ENCODE data around the gene CHTF8.
"Not testable (repeated sequence)": the region's sequence is repeated elsewhere in the genome, so short reads cannot be mapped to it uniquely, and the experiment has no call there.

CHTF8 gene

GRCh38 chr16:69124406-69124805 lies 8.0 kb downstream of the CHTF8 start:
- H3K4me3 ChIP-seq (ENCODE audit: insufficient read depth, low read depth, low read length, poor library complexity, severe bottlenecking); DNase-seq; H3K9me3 ChIP-seq (ENCODE audit: control insufficient read depth, low read length); H3K4me1 ChIP-seq (ENCODE audit: control insufficient read depth, insufficient read depth, low read length, poor library complexity, severe bottlenecking); H3K27ac ChIP-seq (ENCODE audit: insufficient read depth, low read length, poor library complexity, severe bottlenecking); H3K27me3 ChIP-seq (replicated peaks; ENCODE audit: control insufficient read depth, insufficient read depth, low read length, poor library complexity, severe bottlenecking): not testable (repeated sequence)
- H3K36me3 ChIP-seq (ENCODE audit: control insufficient read depth, insufficient read depth, low read length) = peaks cover 15% of the 10 kb centered on the region

- Histone ChIP-seq H3K36me3 (ENCODE audit: control insufficient read depth, insufficient read depth, low read length) (peaks cover 20% of the 10 kb centered on the region), H3K4me1 (ENCODE audit: control insufficient read depth, insufficient read depth, low read length, poor library complexity, severe bottlenecking) (no peaks in the 10 kb centered on the region), H3K27ac (ENCODE audit: insufficient read depth, low read length, poor library complexity, severe bottlenecking) (no peak overlapping the region), H3K9me3 (ENCODE audit: control insufficient read depth, low read length) (no peaks in the 10 kb centered on the region), H3K4me3 (ENCODE audit: insufficient read depth, low read depth, low read length, poor library complexity, severe bottlenecking) (no peak overlapping the region), H3K27me3 (replicated peaks; ENCODE audit: control insufficient read depth, insufficient read depth, low read length, poor library complexity, severe bottlenecking) (no peaks in the 10 kb centered on the region)
- peak; percentile 28 to 53 (median 39) for DNase-seq
Observed at GRCh38 chr16:69123910-69124309, 8.5 kb downstream of the CHTF8 start.

DNA sequence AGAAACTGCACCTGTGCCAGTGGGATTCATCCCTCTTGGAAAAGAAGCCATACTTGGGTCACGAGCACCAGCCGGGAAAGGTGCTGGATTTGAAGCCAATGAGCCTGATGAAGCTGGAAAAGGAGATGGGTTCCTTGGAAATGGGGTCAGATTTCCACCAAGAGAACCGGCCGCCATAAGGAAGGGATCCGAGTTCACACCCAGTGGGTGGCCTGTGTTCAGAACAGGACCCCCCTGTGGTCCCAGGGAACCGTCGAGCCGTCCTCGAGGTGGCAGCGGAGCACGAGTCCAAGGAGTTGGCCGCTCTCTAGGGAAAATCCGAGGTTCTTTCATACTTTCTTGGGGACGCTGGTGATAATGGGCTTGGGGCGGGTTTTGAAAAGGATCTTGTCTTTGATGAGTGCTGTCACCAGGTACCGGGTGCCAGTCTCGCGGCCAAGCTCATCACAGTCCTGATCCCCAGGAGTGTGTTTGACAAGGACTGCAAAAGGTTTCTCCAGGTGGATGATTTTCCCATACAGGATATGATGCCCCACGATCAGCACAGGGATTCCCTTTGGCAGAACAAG lies 12.2 kb downstream of the CHTF8 start:
- no peak overlapping the region for H3K27ac ChIP-seq (ENCODE audit: insufficient read depth, low read length, poor library complexity, severe bottlenecking)
- DNase-seq = no peak
- H3K9me3 ChIP-seq (ENCODE audit: control insufficient read depth, low read length) = no peaks in the 10 kb centered on the region
- H3K4me3 ChIP-seq (ENCODE audit: insufficient read depth, low read depth, low read length, poor library complexity, severe bottlenecking) = no peak overlapping the region
- peaks cover 48% of the 10 kb centered on the region for H3K36me3 ChIP-seq (ENCODE audit: control insufficient read depth, insufficient read depth, low read length)
- H3K4me1 ChIP-seq (ENCODE audit: control insufficient read depth, insufficient read depth, low read length, poor library complexity, severe bottlenecking) = no peaks in the 10 kb centered on the region
- H3K27me3 ChIP-seq (replicated peaks; ENCODE audit: control insufficient read depth, insufficient read depth, low read length, poor library complexity, severe bottlenecking) = no peaks in the 10 kb centered on the region

DNA sequence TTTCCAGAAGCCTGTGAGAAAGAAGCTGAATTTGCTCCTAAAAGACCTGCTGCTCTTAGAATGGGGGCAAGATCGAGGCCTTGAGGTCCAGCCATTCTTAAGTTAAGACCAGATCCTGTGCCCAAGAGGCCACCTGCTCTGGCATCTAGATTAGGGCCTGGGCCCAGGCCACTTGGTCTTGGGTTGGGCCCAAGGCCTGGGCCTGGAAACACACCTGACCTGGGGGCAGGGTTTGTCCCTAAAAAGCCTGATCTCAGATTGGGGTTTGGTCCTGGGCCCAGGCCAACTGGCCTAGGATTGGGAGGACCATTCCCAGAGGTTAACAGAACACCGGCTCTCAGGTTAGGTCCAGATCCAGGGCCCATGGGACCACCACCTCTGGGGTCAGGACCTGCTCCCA lies 12.9 kb downstream of the CHTF8 start:
- H3K36me3 ChIP-seq (ENCODE audit: control insufficient read depth, insufficient read depth, low read length) = peaks cover 48% of the 10 kb centered on the region

DNA sequence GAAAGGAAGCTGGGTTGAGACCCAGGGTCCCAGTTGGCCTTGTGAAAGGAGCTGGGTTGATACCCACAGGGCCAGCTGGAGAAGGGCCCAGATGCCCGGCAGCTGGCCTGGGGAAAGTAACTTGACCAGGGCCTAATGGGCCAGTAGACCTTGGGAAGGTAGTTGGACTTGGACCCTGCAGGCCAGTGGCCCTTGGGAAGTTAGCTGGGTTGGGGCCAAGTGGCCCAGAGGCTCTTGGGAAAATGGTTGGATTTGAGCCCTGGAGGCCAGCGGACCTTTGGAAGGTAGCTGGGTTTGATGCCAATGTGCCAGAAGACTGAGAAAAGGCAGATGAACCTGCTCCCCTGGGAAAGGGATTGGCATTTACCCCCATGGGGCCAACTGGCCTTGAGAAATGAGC lies 13.4 kb downstream of the CHTF8 start:
- Histone ChIP-seq H3K9me3 (ENCODE audit: control insufficient read depth, low read length) (no peaks in the 10 kb centered on the region), H3K27ac (ENCODE audit: insufficient read depth, low read length, poor library complexity, severe bottlenecking) (no peak overlapping the region), H3K27me3 (replicated peaks; ENCODE audit: control insufficient read depth, insufficient read depth, low read length, poor library complexity, severe bottlenecking) (no peaks in the 10 kb centered on the region), H3K4me1 (ENCODE audit: control insufficient read depth, insufficient read depth, low read length, poor library complexity, severe bottlenecking) (no peaks in the 10 kb centered on the region), H3K36me3 (ENCODE audit: control insufficient read depth, insufficient read depth, low read length) (peaks cover 48% of the 10 kb centered on the region), H3K4me3 (ENCODE audit: insufficient read depth, low read depth, low read length, poor library complexity, severe bottlenecking) (no peak overlapping the region)
- DNase-seq = no peak

More for the DNA sequence above, 12.9 kb downstream of the CHTF8 start:
- Histone ChIP-seq H3K9me3 (ENCODE audit: control insufficient read depth, low read length) (no peaks in the 10 kb centered on the region), H3K27ac (ENCODE audit: insufficient read depth, low read length, poor library complexity, severe bottlenecking) (no peak overlapping the region), H3K27me3 (replicated peaks; ENCODE audit: control insufficient read depth, insufficient read depth, low read length, poor library complexity, severe bottlenecking) (no peaks in the 10 kb centered on the region), H3K4me3 (ENCODE audit: insufficient read depth, low read depth, low read length, poor library complexity, severe bottlenecking) (no peak overlapping the region), H3K4me1 (ENCODE audit: control insufficient read depth, insufficient read depth, low read length, poor library complexity, severe bottlenecking) (no peaks in the 10 kb centered on the region)
- no peak for DNase-seq

- Histone ChIP-seq H3K27ac (ENCODE audit: insufficient read depth, low read length, poor library complexity, severe bottlenecking) (no peak overlapping the region), H3K4me1 (ENCODE audit: control insufficient read depth, insufficient read depth, low read length, poor library complexity, severe bottlenecking) (no peaks in the 10 kb centered on the region), H3K36me3 (ENCODE audit: control insufficient read depth, insufficient read depth, low read length) (peaks cover 48% of the 10 kb centered on the region), H3K4me3 (ENCODE audit: insufficient read depth, low read depth, low read length, poor library complexity, severe bottlenecking) (no peak overlapping the region), H3K9me3 (ENCODE audit: control insufficient read depth, low read length) (no peaks in the 10 kb centered on the region), H3K27me3 (replicated peaks; ENCODE audit: control insufficient read depth, insufficient read depth, low read length, poor library complexity, severe bottlenecking) (no peaks in the 10 kb centered on the region)
- no peak for DNase-seq
Observed at GRCh38 chr16:69118468-69118867, 13.9 kb downstream of the CHTF8 start.

GRCh38 chr16:69116906-69117305 lies 15.5 kb downstream of the CHTF8 start:
- Histone ChIP-seq H3K36me3 (ENCODE audit: control insufficient read depth, insufficient read depth, low read length) (peaks cover 48% of the 10 kb centered on the region), H3K9me3 (ENCODE audit: control insufficient read depth, low read length) (no peaks in the 10 kb centered on the region), H3K4me1 (ENCODE audit: control insufficient read depth, insufficient read depth, low read length, poor library complexity, severe bottlenecking) (no peaks in the 10 kb centered on the region), H3K27ac (ENCODE audit: insufficient read depth, low read length, poor library complexity, severe bottlenecking) (no peak overlapping the region), H3K27me3 (replicated peaks; ENCODE audit: control insufficient read depth, insufficient read depth, low read length, poor library complexity, severe bottlenecking) (no peaks in the 10 kb centered on the region), H3K4me3 (ENCODE audit: insufficient read depth, low read depth, low read length, poor library complexity, severe bottlenecking) (no peak overlapping the region)
- no peak for DNase-seq

DNA sequence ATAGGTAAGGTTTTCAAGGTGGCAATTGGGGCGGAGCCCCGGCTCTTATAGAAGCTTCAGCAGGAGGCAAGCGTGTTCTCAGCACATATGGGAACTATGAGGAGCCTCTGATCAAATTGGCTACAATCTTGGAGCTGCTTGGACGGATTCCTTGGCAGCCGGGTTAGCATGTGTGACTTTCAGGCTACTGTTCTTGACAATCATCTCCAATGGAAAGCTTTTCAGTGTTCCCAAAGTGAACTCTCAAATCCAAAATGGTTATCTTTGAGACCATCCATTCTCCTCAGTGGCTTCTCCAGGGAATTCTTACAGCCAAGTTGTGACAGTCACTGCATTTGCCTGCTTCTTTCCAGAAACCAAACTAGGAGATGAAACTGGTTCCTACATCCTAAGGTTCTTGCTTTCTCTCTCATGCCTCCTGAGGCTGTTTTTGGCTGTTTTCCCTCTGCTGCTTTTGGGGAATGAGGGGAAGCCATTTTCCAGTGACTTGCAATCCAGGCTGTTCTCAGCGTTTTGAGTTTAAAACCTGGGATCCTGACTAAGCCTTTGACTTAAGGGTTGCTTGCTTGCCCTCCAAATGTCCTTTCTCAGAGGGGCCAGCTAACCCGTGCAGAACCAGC lies 16.0 kb downstream of the CHTF8 start:
- no peaks in the 10 kb centered on the region for H3K9me3 ChIP-seq (ENCODE audit: control insufficient read depth, low read length)
- H3K4me3 ChIP-seq (ENCODE audit: insufficient read depth, low read depth, low read length, poor library complexity, severe bottlenecking) = no peak overlapping the region
- no peak overlapping the region for H3K27ac ChIP-seq (ENCODE audit: insufficient read depth, low read length, poor library complexity, severe bottlenecking)
- H3K27me3 ChIP-seq (replicated peaks; ENCODE audit: control insufficient read depth, insufficient read depth, low read length, poor library complexity, severe bottlenecking) = no peaks in the 10 kb centered on the region
- H3K4me1 ChIP-seq (ENCODE audit: control insufficient read depth, insufficient read depth, low read length, poor library complexity, severe bottlenecking) = no peaks in the 10 kb centered on the region
- no peak for DNase-seq
- peaks cover 48% of the 10 kb centered on the region for H3K36me3 ChIP-seq (ENCODE audit: control insufficient read depth, insufficient read depth, low read length)

DNA sequence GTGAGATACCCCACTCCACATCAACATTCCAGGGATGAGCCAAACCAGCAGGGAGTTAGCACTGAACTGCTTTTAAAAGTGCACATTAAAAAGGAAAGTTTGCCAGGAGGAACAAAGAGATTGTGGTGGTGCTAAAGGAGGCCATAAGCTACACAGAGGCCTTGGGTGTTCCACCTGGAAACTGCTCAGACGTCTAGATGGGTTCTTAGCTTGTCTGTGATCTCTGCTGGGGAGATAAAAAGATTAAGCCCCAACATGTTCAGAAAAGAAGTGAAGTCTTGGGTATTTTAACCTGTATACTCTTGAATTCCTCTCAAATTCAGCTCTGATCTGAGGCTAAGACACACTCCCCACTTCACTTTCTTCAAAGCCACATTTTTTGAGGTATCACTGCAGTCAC lies 16.6 kb downstream of the CHTF8 start:
- no peak overlapping the region for H3K4me3 ChIP-seq (ENCODE audit: insufficient read depth, low read depth, low read length, poor library complexity, severe bottlenecking)
- H3K9me3 ChIP-seq (ENCODE audit: control insufficient read depth, low read length) = no peaks in the 10 kb centered on the region
- H3K27ac ChIP-seq (ENCODE audit: insufficient read depth, low read length, poor library complexity, severe bottlenecking) = no peak overlapping the region
- no peaks in the 10 kb centered on the region for H3K4me1 ChIP-seq (ENCODE audit: control insufficient read depth, insufficient read depth, low read length, poor library complexity, severe bottlenecking)
- H3K36me3 ChIP-seq (ENCODE audit: control insufficient read depth, insufficient read depth, low read length) = peaks cover 49% of the 10 kb centered on the region
- DNase-seq = no peak
- no peaks in the 10 kb centered on the region for H3K27me3 ChIP-seq (replicated peaks; ENCODE audit: control insufficient read depth, insufficient read depth, low read length, poor library complexity, severe bottlenecking)

DNA sequence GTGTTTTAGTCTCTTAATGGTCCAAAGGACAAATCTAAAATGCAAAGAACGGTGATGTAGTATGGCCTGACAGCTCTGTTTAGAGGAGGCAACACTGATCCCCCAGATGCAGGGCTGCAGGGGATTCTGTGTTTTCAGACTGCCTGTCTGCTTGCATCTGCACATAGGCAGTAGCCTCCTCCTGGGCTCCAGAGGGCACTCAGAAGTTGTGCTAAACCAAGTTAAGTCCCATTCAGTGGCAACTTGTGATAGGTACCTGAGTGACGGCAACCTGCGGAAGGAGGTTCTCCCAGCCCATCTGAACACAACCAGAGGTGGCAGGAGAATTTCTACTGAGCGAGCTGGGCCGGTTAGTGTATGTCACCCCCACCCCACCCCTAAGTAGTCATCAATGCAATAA lies 17.0 kb downstream of the CHTF8 start:
- H3K36me3 ChIP-seq (ENCODE audit: control insufficient read depth, insufficient read depth, low read length) = peaks cover 49% of the 10 kb centered on the region
- H3K27ac ChIP-seq (ENCODE audit: insufficient read depth, low read length, poor library complexity, severe bottlenecking) = no peak overlapping the region
- H3K4me1 ChIP-seq (ENCODE audit: control insufficient read depth, insufficient read depth, low read length, poor library complexity, severe bottlenecking) = no peaks in the 10 kb centered on the region
- H3K9me3 ChIP-seq (ENCODE audit: control insufficient read depth, low read length) = no peaks in the 10 kb centered on the region
- no peaks in the 10 kb centered on the region for H3K27me3 ChIP-seq (replicated peaks; ENCODE audit: control insufficient read depth, insufficient read depth, low read length, poor library complexity, severe bottlenecking)
- H3K4me3 ChIP-seq (ENCODE audit: insufficient read depth, low read depth, low read length, poor library complexity, severe bottlenecking) = no peak overlapping the region
- DNase-seq = no peak
